T-helper 2 cell treated with Interferon-gamma antibody and Interleukin-4, amounts not matched to agents 5 μg/mL and 100 μg/mL, for 36 hours (primary cell): Measurements from ENCODE around the gene HECTD4.
"Not testable (repeated sequence)": the region's sequence is repeated elsewhere in the genome, so short reads cannot be mapped to it uniquely, and the experiment has no call there.

Experiments
- DNase-seq: peaks from one replicate; pipeline ENCODE4 v3.0.0; 2021; ENCODE audit warnings: low spot score
- H3K27ac Mint-ChIP-seq: one replicate; pipeline ENCODE4 v1.8.0; 2021; ENCODE audit warnings: mild to moderate bottlenecking, mixed read lengths
- H3K27me3 Mint-ChIP-seq: one replicate; pipeline ENCODE4 v1.8.0; 2021; ENCODE audit warnings: low read depth, mixed read lengths
- H3K36me3 Mint-ChIP-seq: one replicate; pipeline ENCODE4 v1.8.0; 2021; ENCODE audit warnings: low read depth, mixed read lengths
- H3K4me1 Mint-ChIP-seq: one replicate; pipeline ENCODE4 v1.8.0; 2021; ENCODE audit warnings: low read depth, mixed read lengths
- H3K4me3 Mint-ChIP-seq: one replicate; pipeline ENCODE4 v1.8.0; 2022; ENCODE audit warnings: mild to moderate bottlenecking, moderate library complexity, mixed read lengths
- H3K9me3 Mint-ChIP-seq: one replicate; pipeline ENCODE4 v1.8.0; 2021; ENCODE audit warnings: mixed read lengths

HECTD4 gene

GRCh38 chr12:112418273-112418607, 36.0 kb upstream of the HECTD4 start:
- H3K4me3 Mint-ChIP-seq: peak overlapping the region; percentile 97
- no peak for DNase-seq
- H3K27ac Mint-ChIP-seq: peak overlapping the region; percentile 98
- H3K27me3 Mint-ChIP-seq: no peaks in the 10 kb centered on the region
- H3K4me1 Mint-ChIP-seq: peaks cover 33% of the 10 kb centered on the region
- no peaks in the 10 kb centered on the region for H3K9me3 Mint-ChIP-seq
- H3K36me3 Mint-ChIP-seq: peaks cover 9% of the 10 kb centered on the region

GRCh38 chr12:112415457-112415856, 33.2 kb upstream of the HECTD4 start:
- not testable (repeated sequence) for H3K4me3 Mint-ChIP-seq, H3K36me3 Mint-ChIP-seq, DNase-seq, H3K27me3 Mint-ChIP-seq, H3K9me3 Mint-ChIP-seq, H3K27ac Mint-ChIP-seq
- H3K4me1 Mint-ChIP-seq: peaks cover 24% of the 10 kb centered on the region

- Mint-ChIP-seq H3K9me3 (no peaks in the 10 kb centered on the region), H3K27ac (no peak overlapping the region)
These were observed 31.8 kb upstream of the HECTD4 start for GRCh38 chr12:112413855-112414625.

GRCh38 chr12:112409906-112410244, 27.6 kb upstream of the HECTD4 start:
- Mint-ChIP-seq H3K4me1 (peaks cover 27% of the 10 kb centered on the region), H3K36me3 (peaks cover 41% of the 10 kb centered on the region), H3K4me3 (peak overlapping the region; percentile 98), H3K27me3 (no peaks in the 10 kb centered on the region), H3K9me3 (no peaks in the 10 kb centered on the region), H3K27ac (no peak overlapping the region)
- DNase-seq: no peak

More at GRCh38 chr12:112413855-112414625, 31.8 kb upstream of the HECTD4 start:
- Mint-ChIP-seq H3K4me1 (peaks cover 15% of the 10 kb centered on the region), H3K4me3 (no peak overlapping the region), H3K27me3 (no peaks in the 10 kb centered on the region), H3K36me3 (peaks cover 5% of the 10 kb centered on the region)
- no peak for DNase-seq

GRCh38 chr12:112409064-112409905, 27.1 kb upstream of the HECTD4 start, which contains the start of gene RPL6:
Gene RPL6 (minus strand): TSS chr12:112409605. CDS start chr12:112408656, 949 bp downstream.
- H3K9me3 Mint-ChIP-seq: no peaks in the 10 kb centered on the region
- peaks cover 27% of the 10 kb centered on the region for H3K4me1 Mint-ChIP-seq
- H3K36me3 Mint-ChIP-seq: peaks cover 47% of the 10 kb centered on the region
- H3K27me3 Mint-ChIP-seq: no peaks in the 10 kb centered on the region
- peak within 1 kb of the TSS; percentile 98 for H3K4me3 Mint-ChIP-seq
- peak within 1 kb of the TSS; percentile 99 for H3K27ac Mint-ChIP-seq
- DNase-seq: peak; percentile 80

- DNase-seq: no peak
- H3K4me1 Mint-ChIP-seq: peaks cover 25% of the 10 kb centered on the region
- peak overlapping the region; percentile 98 for H3K4me3 Mint-ChIP-seq
- peak overlapping the region; percentile 99 for H3K27ac Mint-ChIP-seq
- H3K36me3 Mint-ChIP-seq: peaks cover 48% of the 10 kb centered on the region
- H3K27me3 Mint-ChIP-seq: no peaks in the 10 kb centered on the region
- H3K9me3 Mint-ChIP-seq: no peaks in the 10 kb centered on the region
These were observed 26.4 kb upstream of the HECTD4 start for GRCh38 chr12:112408621-112409020.

GRCh38 chr12:112407683-112408082, 25.5 kb upstream of the HECTD4 start:
- Mint-ChIP-seq H3K27ac (peak overlapping the region; percentile 58), H3K36me3 (peaks cover 52% of the 10 kb centered on the region), H3K4me1 (peaks cover 25% of the 10 kb centered on the region), H3K4me3 (peak overlapping the region; percentile 98)
- not testable (repeated sequence) for DNase-seq, H3K27me3 Mint-ChIP-seq, H3K9me3 Mint-ChIP-seq

- Mint-ChIP-seq H3K9me3 (no peaks in the 10 kb centered on the region), H3K27ac (no peak overlapping the region), H3K4me1 (peaks cover 25% of the 10 kb centered on the region), H3K4me3 (peak overlapping the region; percentile 98), H3K27me3 (no peaks in the 10 kb centered on the region), H3K36me3 (peaks cover 52% of the 10 kb centered on the region)
- DNase-seq: no peak
These were observed 24.6 kb upstream of the HECTD4 start for GRCh38 chr12:112406519-112407488.

GRCh38 chr12:112401903-112402498, 19.8 kb upstream of the HECTD4 start:
- H3K4me3 Mint-ChIP-seq: no peak overlapping the region
- H3K4me1 Mint-ChIP-seq: peaks cover 1% of the 10 kb centered on the region
- H3K27me3 Mint-ChIP-seq: no peaks in the 10 kb centered on the region
- no peaks in the 10 kb centered on the region for H3K9me3 Mint-ChIP-seq
- no peak for DNase-seq
- H3K27ac Mint-ChIP-seq: no peak overlapping the region
- H3K36me3 Mint-ChIP-seq: peaks cover 30% of the 10 kb centered on the region

GRCh38 chr12:112401054-112401453, 18.8 kb upstream of the HECTD4 start:
- Mint-ChIP-seq H3K4me3 (no peak overlapping the region), H3K27me3 (peaks cover 5% of the 10 kb centered on the region), H3K4me1 (no peaks in the 10 kb centered on the region), H3K9me3 (no peaks in the 10 kb centered on the region), H3K27ac (no peak overlapping the region), H3K36me3 (peaks cover 21% of the 10 kb centered on the region)
- no peak for DNase-seq

- Mint-ChIP-seq H3K9me3 (no peaks in the 10 kb centered on the region), H3K4me3 (no peak overlapping the region), H3K27ac (no peak overlapping the region), H3K4me1 (no peaks in the 10 kb centered on the region), H3K36me3 (no peaks in the 10 kb centered on the region), H3K27me3 (peaks cover 16% of the 10 kb centered on the region)
- DNase-seq: no peak
These were observed 11.1 kb upstream of the HECTD4 start for GRCh38 chr12:112393328-112393727.

- not testable (repeated sequence) for H3K9me3 Mint-ChIP-seq, H3K27ac Mint-ChIP-seq, H3K36me3 Mint-ChIP-seq, H3K4me3 Mint-ChIP-seq, DNase-seq
- Mint-ChIP-seq H3K27me3 (peaks cover 13% of the 10 kb centered on the region), H3K4me1 (peaks cover 11% of the 10 kb centered on the region)
These were observed 7.9 kb upstream of the HECTD4 start for GRCh38 chr12:112389922-112390654.

- Mint-ChIP-seq H3K27ac (peak overlapping the region; percentile 36), H3K27me3 (peaks cover 13% of the 10 kb centered on the region), H3K36me3 (no peaks in the 10 kb centered on the region), H3K4me1 (peaks cover 11% of the 10 kb centered on the region), H3K9me3 (no peaks in the 10 kb centered on the region), H3K4me3 (no peak overlapping the region)
- DNase-seq: no peak
These were observed 7.0 kb upstream of the HECTD4 start for GRCh38 chr12:112389228-112389627.
